GM18868 (cell line): ENCODE measurements around the gene SLC6A6.

ENCODE experiments used
- ATAC-seq: cut with Tn5 transposase; IDR thresholded peaks from one replicate; pipeline ENCODE4 v1.9.1; 2021; ENCODE audit warnings: mild to moderate bottlenecking, moderate library complexity; ENCODE audit not compliant: unreplicated experiment

SLC6A6 gene

DNA sequence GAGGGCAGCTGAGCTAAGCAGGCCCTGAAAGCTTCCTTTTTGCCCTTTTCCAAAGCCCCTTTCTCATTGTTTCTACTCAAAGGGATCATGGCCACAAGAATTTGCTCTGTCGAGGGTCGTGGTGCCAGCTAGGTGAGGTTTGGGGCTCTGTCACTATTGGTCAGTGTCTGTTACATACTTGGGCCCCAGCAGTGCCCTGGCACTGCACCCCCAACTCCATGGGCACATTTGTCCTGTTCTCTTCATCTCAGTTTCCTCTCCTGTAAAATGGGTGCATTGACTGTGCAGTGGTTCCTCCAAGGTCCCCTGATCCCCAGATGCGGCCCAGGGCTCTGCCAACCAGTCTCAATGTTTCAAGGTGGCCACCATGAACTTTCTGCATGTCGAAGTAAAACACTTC is 62.1 kb downstream of the SLC6A6 start:
- no peak for ATAC-seq

DNA sequence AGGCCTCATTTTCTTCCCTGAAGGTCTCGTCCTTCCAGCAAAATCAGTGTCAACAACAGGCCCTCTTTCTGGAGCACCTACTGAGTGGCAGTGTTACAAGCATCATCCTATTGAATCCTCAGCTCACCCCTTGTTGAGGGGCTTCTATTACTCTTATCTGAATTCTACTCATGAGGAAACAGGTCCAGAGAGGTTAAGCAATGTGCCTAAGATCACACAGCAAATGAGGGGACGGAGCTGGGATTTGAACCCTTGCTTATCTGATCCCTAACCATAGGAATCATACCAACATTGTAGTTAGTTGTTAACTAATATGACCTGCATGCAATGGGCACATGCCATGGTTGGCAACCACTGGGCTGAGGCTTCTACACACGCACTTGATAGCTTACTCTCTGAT is 63.0 kb downstream of the SLC6A6 start:
- no peak for ATAC-seq

DNA sequence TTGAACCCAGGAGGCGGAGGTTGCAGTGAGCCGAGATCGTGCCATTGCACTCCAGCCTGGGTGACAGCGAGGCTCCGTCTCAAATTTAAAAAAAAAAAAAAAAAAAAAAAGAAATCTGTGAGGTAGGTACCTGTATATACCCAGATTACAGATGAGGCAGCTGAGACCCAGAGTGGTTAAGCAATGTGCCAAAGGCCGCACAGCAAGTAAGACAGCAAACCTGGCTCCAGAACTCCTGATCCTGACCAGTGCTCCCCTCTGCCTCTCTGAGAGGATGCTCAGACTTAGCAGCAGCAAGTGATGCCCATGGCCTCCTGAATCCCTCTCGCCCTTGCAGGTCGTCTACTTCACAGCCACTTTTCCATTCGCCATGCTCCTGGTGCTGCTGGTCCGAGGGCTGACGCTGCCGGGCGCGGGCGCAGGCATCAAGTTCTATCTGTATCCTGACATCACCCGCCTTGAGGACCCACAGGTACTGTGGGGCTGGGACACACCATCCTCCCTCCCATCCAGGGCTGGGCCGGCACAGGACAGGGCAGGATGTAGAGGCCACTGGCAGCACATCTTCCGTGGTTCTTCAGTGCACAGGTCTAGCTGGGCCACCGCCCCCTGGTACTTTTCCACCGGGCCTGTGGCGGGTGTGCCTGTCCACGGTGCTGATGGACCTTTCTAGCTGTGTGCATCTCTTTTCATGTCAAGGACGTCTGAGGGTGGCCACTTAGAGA is 63.9 kb downstream of the SLC6A6 start:
- ATAC-seq, result no peak

GRCh38 chr3:14467814-14468620 is 65.6 kb downstream of the SLC6A6 start:
- no peak for ATAC-seq

GRCh38 chr3:14468621-14468981 is 66.2 kb downstream of the SLC6A6 start:
- ATAC-seq, result no peak

DNA sequence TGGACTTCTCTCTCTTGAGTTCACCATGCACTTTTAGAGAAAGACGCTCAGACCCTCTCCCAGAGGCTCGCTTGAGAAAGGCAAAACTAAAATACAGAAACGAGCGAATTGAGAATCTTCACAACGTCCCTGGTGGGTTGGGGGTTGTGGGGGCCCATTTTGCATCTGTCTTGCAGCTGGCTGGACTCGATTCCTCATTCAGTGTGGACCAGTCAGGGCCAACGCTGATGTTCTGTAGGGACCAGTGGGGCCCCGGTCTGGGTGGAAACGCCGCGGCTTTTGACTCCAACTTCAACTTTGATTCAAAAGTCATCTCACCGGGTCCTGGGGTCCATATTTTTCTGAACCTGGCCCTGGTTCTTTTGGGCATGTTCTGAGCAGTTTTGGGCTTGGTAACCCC is 68.1 kb downstream of the SLC6A6 start:
- no peak for ATAC-seq

DNA sequence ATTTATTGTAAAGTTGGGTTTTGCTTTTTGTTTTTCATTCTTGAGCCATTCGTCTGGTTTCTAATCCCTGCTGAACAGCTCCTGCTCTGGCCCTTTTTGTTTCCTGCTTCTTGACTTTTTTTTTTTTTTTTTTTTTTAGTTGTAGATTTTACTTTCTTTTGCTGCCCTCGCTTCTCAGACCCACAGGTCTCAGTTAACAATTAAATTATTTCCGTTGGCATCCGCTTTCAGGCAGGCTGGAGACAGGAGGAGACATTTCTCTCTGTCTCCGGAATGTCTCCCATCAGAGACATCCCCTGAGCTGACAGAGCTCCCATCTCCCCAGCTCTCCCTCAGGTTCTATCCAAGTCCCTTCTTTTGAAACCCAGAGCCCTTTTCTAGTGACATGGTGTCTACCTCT is 68.6 kb downstream of the SLC6A6 start:
- ATAC-seq, result no peak

- no peak for ATAC-seq
Observed at GRCh38 chr3:14471690-14472089, 69.3 kb downstream of the SLC6A6 start.

DNA sequence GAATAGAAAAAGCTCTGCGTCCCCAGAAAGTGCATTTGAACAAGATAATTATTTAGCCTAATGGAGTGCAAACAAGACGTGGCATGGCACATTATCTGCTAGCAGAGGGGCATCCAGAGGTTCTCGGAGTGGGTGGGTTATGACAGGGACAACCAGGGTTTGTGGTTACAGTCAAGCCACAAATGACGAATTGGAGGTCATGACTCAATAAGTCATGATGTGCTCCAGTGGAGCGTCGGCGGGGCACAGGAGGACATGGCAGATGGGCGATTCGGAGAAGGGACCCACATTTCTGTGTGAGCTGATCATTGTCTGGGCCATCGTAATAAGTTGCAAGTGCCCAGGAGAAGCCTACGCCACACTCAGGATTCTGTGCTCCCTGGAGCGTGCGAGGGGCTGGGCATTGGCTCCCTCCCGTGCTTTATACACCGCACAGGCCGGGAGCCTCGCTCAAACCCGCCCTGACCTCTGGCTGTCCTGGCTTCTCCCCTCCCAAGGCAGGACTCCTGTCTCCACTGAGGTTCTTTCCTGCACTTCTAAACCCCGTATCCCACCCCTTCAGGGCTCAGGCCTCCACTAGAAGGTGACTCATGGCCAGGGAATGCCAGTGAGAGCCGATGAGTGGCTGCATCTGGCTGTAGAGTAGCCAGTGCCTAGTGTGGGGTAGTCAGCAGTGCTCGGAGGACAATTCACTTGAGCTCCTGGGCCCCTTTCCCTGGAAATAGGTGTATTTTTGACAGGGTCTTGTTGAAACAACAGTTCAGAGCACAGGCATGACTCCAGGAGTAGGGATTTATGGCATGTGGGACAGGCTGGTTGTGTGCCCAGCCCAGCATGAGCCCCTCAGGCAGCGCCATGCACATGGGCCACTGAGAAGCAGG is 70.3 kb downstream of the SLC6A6 start:
- no peak for ATAC-seq

DNA sequence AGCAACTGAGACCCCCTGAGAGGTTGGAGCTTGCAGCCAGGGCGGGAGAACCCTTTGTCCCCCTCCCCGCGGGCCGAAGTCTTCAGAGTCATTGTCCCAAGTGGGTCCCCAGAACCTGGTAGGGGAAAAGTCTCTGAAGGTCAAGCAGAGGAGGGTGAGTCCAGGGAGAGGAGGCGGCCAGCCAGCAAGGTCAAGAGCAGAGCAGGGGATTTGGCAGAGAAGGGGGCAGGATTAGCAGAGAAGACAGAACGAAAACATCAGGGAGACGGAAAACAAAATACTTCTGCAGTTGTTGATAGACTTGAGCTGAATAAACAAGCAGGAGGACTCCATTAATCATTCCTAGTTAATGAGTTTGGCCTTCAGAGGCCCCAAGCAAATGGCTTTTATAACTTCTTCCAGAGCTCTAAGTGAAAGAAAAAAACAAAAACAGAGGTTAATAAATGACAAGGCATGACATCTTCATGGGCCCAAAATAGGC is 71.0 kb downstream of the SLC6A6 start:
- no peak for ATAC-seq

GRCh38 chr3:14474363-14475081 is 72.1 kb downstream of the SLC6A6 start:
- no peak for ATAC-seq

DNA sequence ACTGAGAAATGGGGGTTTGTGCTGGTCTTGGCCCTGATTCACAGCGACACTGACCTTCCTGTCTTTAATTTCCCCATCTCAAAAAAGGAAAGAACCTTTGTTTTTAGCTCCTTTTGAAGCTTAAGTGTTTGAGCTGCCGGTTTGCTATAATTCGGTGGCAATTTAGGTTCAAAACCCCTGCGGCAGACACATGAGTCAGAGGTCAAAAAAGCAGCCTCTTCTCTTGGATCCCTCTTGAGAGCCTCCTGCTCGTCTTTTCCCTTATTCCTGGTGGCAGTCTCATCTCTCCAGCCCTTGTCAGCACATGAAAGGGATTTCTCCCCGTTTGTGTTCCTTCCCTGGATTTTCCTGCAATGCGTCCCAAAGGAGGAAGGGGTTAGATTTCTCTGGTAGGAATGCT is 73.2 kb downstream of the SLC6A6 start:
- ATAC-seq, result no peak

GRCh38 chr3:14476583-14477265 is 74.3 kb downstream of the SLC6A6 start:
- no peak for ATAC-seq

DNA sequence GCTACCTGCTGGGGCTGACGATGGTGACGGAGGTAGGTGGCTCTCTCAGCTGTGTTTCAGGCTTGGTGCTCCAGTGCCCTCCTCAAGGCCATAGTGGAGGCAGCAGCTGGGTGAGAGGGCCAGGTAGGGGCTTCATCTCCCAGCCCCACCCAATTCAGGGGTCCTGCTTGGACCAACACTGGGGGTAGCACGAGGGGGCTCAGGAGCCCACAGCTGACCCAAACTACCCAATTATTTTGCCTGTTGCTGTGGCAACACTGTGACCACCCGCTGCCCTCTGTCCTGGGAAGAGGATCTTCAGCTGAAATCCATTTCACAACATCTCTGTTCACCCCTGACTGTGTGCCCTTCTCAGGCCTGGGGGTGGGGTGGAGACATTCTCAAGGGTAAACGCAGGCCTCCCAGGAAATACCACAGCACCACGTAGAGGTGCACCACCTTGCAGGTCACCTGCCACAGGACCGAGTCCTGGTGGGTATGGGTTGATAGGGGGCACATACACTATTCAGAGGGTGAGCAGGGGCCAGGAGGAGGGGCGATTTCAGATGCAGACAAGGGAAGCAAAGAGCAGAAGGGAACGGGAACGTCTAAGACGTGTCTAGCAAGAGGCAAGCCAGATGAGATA is 75.0 kb downstream of the SLC6A6 start:
- no peak for ATAC-seq

DNA sequence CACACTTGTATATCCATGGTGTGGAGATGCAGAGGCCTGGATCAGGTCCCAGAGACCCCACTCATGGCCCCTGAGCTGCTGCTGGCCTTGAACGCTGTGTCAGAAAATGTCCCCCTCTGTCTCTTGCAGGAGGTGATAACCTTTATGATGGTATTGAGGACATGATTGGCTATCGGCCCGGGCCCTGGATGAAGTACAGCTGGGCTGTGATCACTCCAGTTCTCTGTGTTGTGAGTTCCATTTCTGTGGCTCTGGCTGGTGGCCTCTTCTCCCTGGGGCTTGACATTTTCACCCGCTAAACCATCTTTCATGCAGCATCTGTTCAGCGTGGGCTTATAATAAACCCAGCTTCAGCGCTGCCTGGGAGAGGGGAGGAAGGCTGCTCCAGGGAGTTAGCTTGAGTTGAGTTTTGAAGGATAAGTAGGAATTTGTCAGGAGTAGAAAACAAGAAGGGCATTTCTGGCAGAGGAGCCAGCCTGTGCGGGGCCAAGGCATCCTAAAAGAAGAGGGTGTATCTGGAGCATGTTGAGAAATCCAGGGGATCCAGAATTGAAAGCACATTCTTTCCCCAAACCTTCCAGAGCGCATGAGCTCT is 76.6 kb downstream of the SLC6A6 start:
- no peak for ATAC-seq

DNA sequence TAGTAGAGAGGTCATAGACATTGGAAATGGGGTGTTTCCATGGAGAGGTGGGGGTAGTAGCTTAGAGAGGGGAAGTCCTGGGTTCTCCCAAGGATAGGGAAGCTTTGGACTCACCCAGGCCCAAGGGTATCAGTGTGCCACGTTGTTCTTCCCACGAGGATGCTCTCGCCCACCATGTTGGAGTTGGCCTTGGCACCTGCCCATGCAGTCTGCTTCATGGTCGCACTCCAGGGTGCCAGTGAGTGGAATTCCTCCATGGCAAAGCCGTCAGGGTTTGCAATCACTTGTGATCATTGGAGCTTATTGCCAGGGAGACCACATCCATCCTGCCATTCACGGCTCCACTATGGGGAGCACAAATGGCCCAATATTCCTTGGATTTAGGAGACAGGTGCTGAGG is 77.2 kb downstream of the SLC6A6 start:
- no peak for ATAC-seq

GRCh38 chr3:14480207-14481017 is 78.0 kb downstream of the SLC6A6 start:
- no peak for ATAC-seq

GRCh38 chr3:14481018-14481645 is 78.7 kb downstream of the SLC6A6 start:
- no peak for ATAC-seq
